Adrenal gland (tissue), 5 donors: ENCODE measurements around the gene PI3.

Experiments
- POLR2A ChIP-seq, 2 donors: fragments of 450-650 bp; IDR thresholded peaks; one replicate each; pipeline ENCODE4 v1.6.1; 2017; ENCODE audit warnings: antibody characterized with exemption in 2 of 2, mild to moderate bottlenecking in 2 of 2, moderate library complexity in 1 of 2
- TF ChIP-seq, protein P1 (sequence below), 6 experiments: fragments of 450-650 bp in 4 of 6; fragments of 200-600 bp in 2 of 6; sonication (generic) in 1 of 6; IDR thresholded peaks; 1 replicate in 5 of 6; 2 replicates in 1 of 6; pipeline versions ENCODE4 v1.5.1 to v1.8.0; 2016 to 2021; ENCODE audit warnings: antibody characterized with exemption in 6 of 6, mild to moderate bottlenecking in 2 of 6, moderate library complexity in 1 of 6
- donor health status: DM: no; HTN: no; CAD: no.

DNA sequence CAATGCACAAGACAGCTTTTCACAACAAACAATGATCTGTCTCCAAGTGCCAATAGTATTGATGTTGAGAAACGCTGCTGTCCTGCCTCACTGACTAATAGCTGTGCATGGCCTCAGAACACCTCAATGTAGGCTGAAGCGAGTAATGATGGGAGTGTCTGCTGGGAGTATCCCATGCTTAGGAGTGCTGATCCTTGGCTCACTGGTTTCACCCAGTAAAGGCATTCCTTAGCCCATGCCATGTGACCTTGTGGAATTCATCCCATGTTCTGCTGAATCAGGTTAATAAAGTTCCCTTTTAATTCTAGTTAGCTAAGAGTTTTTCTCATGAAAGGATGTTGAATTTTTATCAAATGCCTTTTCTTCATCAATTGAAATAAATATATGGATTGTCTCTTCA, 46.6 kb upstream of the PI3 start:
- no peak for TF ChIP-seq POLR2A (IDR thresholded peaks at IDR 0.05)
- TF ChIP-seq, protein P1, sequence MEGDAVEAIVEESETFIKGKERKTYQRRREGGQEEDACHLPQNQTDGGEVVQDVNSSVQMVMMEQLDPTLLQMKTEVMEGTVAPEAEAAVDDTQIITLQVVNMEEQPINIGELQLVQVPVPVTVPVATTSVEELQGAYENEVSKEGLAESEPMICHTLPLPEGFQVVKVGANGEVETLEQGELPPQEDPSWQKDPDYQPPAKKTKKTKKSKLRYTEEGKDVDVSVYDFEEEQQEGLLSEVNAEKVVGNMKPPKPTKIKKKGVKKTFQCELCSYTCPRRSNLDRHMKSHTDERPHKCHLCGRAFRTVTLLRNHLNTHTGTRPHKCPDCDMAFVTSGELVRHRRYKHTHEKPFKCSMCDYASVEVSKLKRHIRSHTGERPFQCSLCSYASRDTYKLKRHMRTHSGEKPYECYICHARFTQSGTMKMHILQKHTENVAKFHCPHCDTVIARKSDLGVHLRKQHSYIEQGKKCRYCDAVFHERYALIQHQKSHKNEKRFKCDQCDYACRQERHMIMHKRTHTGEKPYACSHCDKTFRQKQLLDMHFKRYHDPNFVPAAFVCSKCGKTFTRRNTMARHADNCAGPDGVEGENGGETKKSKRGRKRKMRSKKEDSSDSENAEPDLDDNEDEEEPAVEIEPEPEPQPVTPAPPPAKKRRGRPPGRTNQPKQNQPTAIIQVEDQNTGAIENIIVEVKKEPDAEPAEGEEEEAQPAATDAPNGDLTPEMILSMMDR (IDR thresholded peaks at IDR 0.05) = no peak
